H1 (cell line): Measurements from ENCODE around the gene GALNT7. TPM values are rescaled to one million over a fixed set of nuclear protein-coding genes. Genes with fewer than 3 reads are reported as not detected.

ENCODE experiments used
- CTCF ChIA-PET: fragments of 300-600 bp; sonication (Branson Sonifier 250); formaldehyde crosslinking; loops from one replicate; lab custom pipeline; 2021; ENCODE audit not compliant: partially characterized antibody; lab: Charles Lee
- POLR2A ChIA-PET: fragments of 300-600 bp; sonication (Branson Sonifier 250); formaldehyde crosslinking; loops from one replicate; lab custom pipeline; 2021; ENCODE audit warnings: inconsistent platforms; ENCODE audit not compliant: partially characterized antibody; lab: Charles Lee
- DNase-seq, 2 experiments: peaks; one replicate each; pipeline versions ENCODE4 v3.0.0 to v3.0.0-alpha.2; 2010 to 2022; ENCODE audit warnings: low spot score in 2 of 2, low read depth in 1 of 2, mixed read lengths in 1 of 2
- FAIRE-seq: peaks from 2 replicates; lab custom pipeline; 2011; peaks lifted over from hg19 to GRCh38; lab: Jason Lieb, UNC
- H2AFZ ChIP-seq: 2 replicates; pipeline ENCODE4 v1.8.1; 2012; ENCODE audit warnings: low read length, inconsistent platforms
- H2AK5ac ChIP-seq: 2 replicates; pipeline ENCODE4 v1.6.1; 2013; ENCODE audit warnings: low read depth, low read length
- H2BK120ac ChIP-seq: replicated peaks from 2 replicates; pipeline ENCODE3; 2013; ENCODE audit warnings: low read depth, low read length, inconsistent platforms
- H2BK12ac ChIP-seq: 2 replicates; pipeline ENCODE4 v1.6.1; 2013; ENCODE audit warnings: low read depth, low read length
- H2BK15ac ChIP-seq: 2 replicates; pipeline ENCODE4 v1.6.1; 2013; ENCODE audit warnings: low read length
- H2BK20ac ChIP-seq: 2 replicates; pipeline ENCODE4 v1.6.1; 2013; ENCODE audit warnings: low read length
- H2BK5ac ChIP-seq: 2 replicates; pipeline ENCODE4 v1.6.1; 2013; ENCODE audit warnings: low read depth, low read length
- H3K14ac ChIP-seq: 2 replicates; pipeline ENCODE4 v1.6.1; 2013; ENCODE audit warnings: inconsistent platforms; ENCODE audit not compliant: insufficient read length
- H3K18ac ChIP-seq: 2 replicates; pipeline ENCODE4 v1.6.1; 2013; ENCODE audit warnings: low read length; ENCODE audit errors: extremely low read depth
- H3K23ac ChIP-seq: 2 replicates; pipeline ENCODE4 v1.6.1; 2013; ENCODE audit warnings: inconsistent platforms; ENCODE audit not compliant: insufficient read length
- H3K23me2 ChIP-seq: 2 replicates; pipeline ENCODE4 v1.6.1; 2013; ENCODE audit warnings: low read depth, low read length
- H3K27ac ChIP-seq: 2 replicates; pipeline ENCODE4 v1.6.1; 2011; ENCODE audit warnings: low read depth, low read length, inconsistent platforms
- H3K27me3 ChIP-seq, 4 experiments: replicated peaks in 1 of 4; 1 replicate in 1 of 4; 2 replicates in 3 of 4; pipeline versions ENCODE4 v1.6.1 to v1.8.1; 2011 to 2013; ENCODE audit warnings: low read length in 3 of 4, mild to moderate bottlenecking in 3 of 4, inconsistent platforms in 2 of 4, mixed read lengths in 2 of 4, moderate library complexity in 1 of 4; ENCODE audit not compliant: control insufficient read depth in 3 of 4, insufficient read depth in 3 of 4; ENCODE audit errors: extremely low read depth in 1 of 4
- H3K36me3 ChIP-seq, 4 experiments: 2 replicates each; pipeline versions ENCODE4 v1.6.1 to v1.8.1; 2011 to 2013; ENCODE audit warnings: mild to moderate bottlenecking in 4 of 4, low read length in 3 of 4, moderate library complexity in 2 of 4, control low read depth in 1 of 4, inconsistent platforms in 1 of 4; ENCODE audit not compliant: insufficient read depth in 4 of 4, control insufficient read depth in 2 of 4
- H3K4ac ChIP-seq: replicated peaks from 2 replicates; pipeline ENCODE3; 2013; ENCODE audit warnings: low read length, low read depth, mixed read lengths, inconsistent platforms; ENCODE audit not compliant: insufficient read length
- H3K4me1 ChIP-seq, 4 experiments: replicated peaks in 1 of 4; 1 replicate in 1 of 4; 2 replicates in 3 of 4; pipeline versions ENCODE4 v1.6.1 to v1.8.1; 2011 to 2013; ENCODE audit warnings: low read length in 3 of 4, inconsistent platforms in 2 of 4, mixed read lengths in 1 of 4; ENCODE audit not compliant: insufficient read depth in 4 of 4, control insufficient read depth in 3 of 4
- H3K4me2 ChIP-seq, 2 experiments: 2 replicates each; pipeline versions ENCODE4 v1.6.1 to v1.8.1; 2011 to 2013; ENCODE audit warnings: low read depth in 2 of 2, low read length in 2 of 2, control low read depth in 1 of 2, inconsistent platforms in 1 of 2, mild to moderate bottlenecking in 1 of 2; ENCODE audit not compliant: insufficient read depth in 1 of 2
- H3K4me3 ChIP-seq, 4 experiments: fragments of 200-600, 300-600 bp in 1 of 4; sonication (generic), shearing (Covaris generic), sonication (Bioruptor Twin) in 1 of 4; 2 replicates each; pipeline versions ENCODE4 v1.5.1 to v1.8.1; 2011 to 2016; ENCODE audit warnings: low read length in 4 of 4, low read depth in 3 of 4, control low read depth in 2 of 4, inconsistent platforms in 2 of 4, mild to moderate bottlenecking in 2 of 4, mixed read lengths in 1 of 4, moderate library complexity in 1 of 4; ENCODE audit not compliant: insufficient read depth in 2 of 4; ENCODE audit errors: extremely low read depth in 1 of 4
- H3K56ac ChIP-seq: replicated peaks from 2 replicates; pipeline ENCODE3; 2013; ENCODE audit warnings: low read depth, mild to moderate bottlenecking, mixed read lengths, low read length, inconsistent platforms; ENCODE audit not compliant: insufficient read length
- H3K79me1 ChIP-seq: 2 replicates; pipeline ENCODE4 v1.6.1; 2013; ENCODE audit warnings: low read depth, low read length, control low read depth
- H3K79me2 ChIP-seq, 2 experiments: 2 replicates each; pipeline versions ENCODE4 v1.6.1 to v1.8.1; 2012 to 2013; ENCODE audit warnings: low read length in 2 of 2, mild to moderate bottlenecking in 2 of 2, inconsistent platforms in 1 of 2; ENCODE audit not compliant: insufficient read depth in 2 of 2, control insufficient read depth in 1 of 2
- H3K9ac ChIP-seq, 4 experiments: replicated peaks in 1 of 4; 1 replicate in 1 of 4; 2 replicates in 3 of 4; pipeline versions ENCODE4 v1.6.1 to v1.8.1; 2011 to 2013; ENCODE audit warnings: low read depth in 3 of 4, low read length in 3 of 4, control low read depth in 2 of 4, mild to moderate bottlenecking in 2 of 4, moderate library complexity in 2 of 4, inconsistent platforms in 1 of 4; ENCODE audit errors: extremely low read depth in 1 of 4
- H3K9me3 ChIP-seq, 2 experiments: 2 replicates each; pipeline versions ENCODE4 v1.6.1 to v1.8.1; 2012 to 2013; ENCODE audit warnings: mild to moderate bottlenecking in 2 of 2, moderate library complexity in 2 of 2, control low read depth in 1 of 2, inconsistent platforms in 1 of 2, low read depth in 1 of 2, low read length in 1 of 2, mixed read lengths in 1 of 2; ENCODE audit not compliant: insufficient read depth in 2 of 2
- H4K20me1 ChIP-seq, 2 experiments: replicated peaks in 1 of 2; 2 replicates each; pipeline versions ENCODE3 to v1.8.1; 2011 to 2013; ENCODE audit warnings: inconsistent platforms in 2 of 2, low read length in 2 of 2, mild to moderate bottlenecking in 1 of 2; ENCODE audit not compliant: insufficient read depth in 2 of 2, control insufficient read depth in 1 of 2
- H4K5ac ChIP-seq: 2 replicates; pipeline ENCODE4 v1.6.1; 2013; ENCODE audit warnings: low read length, low read depth, mixed read lengths, inconsistent platforms; ENCODE audit not compliant: insufficient read length
- H4K8ac ChIP-seq: 2 replicates; pipeline ENCODE4 v1.8.0; 2013; ENCODE audit warnings: mild to moderate bottlenecking, moderate library complexity, low read length, inconsistent platforms; ENCODE audit not compliant: insufficient read depth; ENCODE audit errors: extremely low read depth
- H4K91ac ChIP-seq: replicated peaks from 2 replicates; pipeline ENCODE3; 2013; ENCODE audit warnings: low read length, mixed read lengths, inconsistent platforms; ENCODE audit not compliant: insufficient read length
- CBX8 ChIP-seq: fragments of 300-800, 300-1000 bp; sonication (generic); IDR thresholded peaks from 2 replicates; pipeline ENCODE4 v1.7.1; 2016; ENCODE audit warnings: low read depth, low read length, borderline replicate concordance
- CEBPB ChIP-seq: IDR thresholded peaks from 2 replicates; pipeline ENCODE4 v1.6.1; 2012; ENCODE audit warnings: low read depth, low read length
- GABPA ChIP-seq: IDR thresholded peaks from 2 replicates; pipeline ENCODE4 v1.6.1; 2011; ENCODE audit warnings: mild to moderate bottlenecking, low read length, moderate library complexity, borderline replicate concordance; ENCODE audit not compliant: insufficient read depth
- HDAC6 ChIP-seq: IDR thresholded peaks from one replicate; pipeline ENCODE4 v1.7.1; 2012; ENCODE audit warnings: low read depth, mild to moderate bottlenecking, inconsistent platforms, low read length, moderate library complexity
- RBBP5 ChIP-seq: IDR thresholded peaks from 2 replicates; pipeline ENCODE4 v1.7.1; 2012; ENCODE audit warnings: low read depth, mild to moderate bottlenecking, inconsistent platforms, low read length, moderate library complexity, borderline replicate concordance
- RNF2 ChIP-seq: fragments of 200-900, 300-1000 bp; sonication (generic); IDR thresholded peaks from 2 replicates; pipeline ENCODE4 v1.7.1; 2016; ENCODE audit warnings: borderline replicate concordance, low read depth, mild to moderate bottlenecking, antibody characterized with exemption, low read length; ENCODE audit not compliant: poor library complexity, severe bottlenecking; ENCODE audit errors: missing control alignments
- SIN3A ChIP-seq, 2 experiments: IDR thresholded peaks in 1 of 2; conservative IDR thresholded peaks in 1 of 2; 2 replicates each; pipeline ENCODE4 v1.6.1; 2011 to 2012; ENCODE audit warnings: low read length in 2 of 2, improper control_type of control experiment in 1 of 2, low read depth in 1 of 2, mild to moderate bottlenecking in 1 of 2
- USF2 ChIP-seq: IDR thresholded peaks from 2 replicates; pipeline ENCODE4 v1.6.1; 2011; ENCODE audit warnings: low read length, improper control_type of control experiment
- WGBS, 2 experiments: shearing (Covaris generic) in 1 of 2; methylation state at CpG; one replicate each; pipeline versions ENCODE4 v1.1.6 to v1.1.7; 2013 to 2015; ENCODE audit warnings: low lambda C conversion rate in 2 of 2, mixed read lengths in 2 of 2, inconsistent platforms in 1 of 2, low coverage in 1 of 2, missing lambda C conversion rate in 1 of 2; ENCODE audit not compliant: insufficient replicate concordance in 2 of 2, insufficient coverage in 1 of 2, insufficient read length in 1 of 2; ENCODE audit errors: extremely low coverage in 1 of 2, missing lambda C conversion rate in 1 of 2; 5-methylcytosine and 5-hydroxymethylcytosine counted together
- polyA plus RNA-seq, 7 experiments: library from polyadenylated mRNA; depleted of rRNA in 3 of 7; stranded (reverse) in 5 of 7; unstranded in 2 of 7; fragments of >200 nt in 5 of 7; fragments of 200-250 nt in 2 of 7; gene quantifications; 1 replicate in 5 of 7; 2 replicates in 1 of 7; 4 replicates in 1 of 7; pipeline versions ENCODE4 v1.2.1 to v1.2.3, GENCODE V29; 2011 to 2013; ENCODE audit warnings: missing spikeins in 2 of 7, mixed read lengths in 2 of 7
- total RNA-seq: library from RNA; stranded (reverse); fragmentation: NEBNext Ultra II Directional; extraction: Animal tissue kit (Norgen Biotek cat#: 25700); gene quantifications from 2 replicates; pipeline ENCODE4 v1.2.1, GENCODE V29; 2021
- TF ChIP-seq, protein P1 (sequence below): IDR thresholded peaks from 2 replicates; pipeline ENCODE4 v1.6.1; 2012; ENCODE audit warnings: low read length, inconsistent platforms

The GALNT7 gene
- total and polyA plus RNA-seq, 2 of the 8 experiments (the other 6 are each of a cell fraction or from before 2014, with no cell fraction given) = 22.4 to 85.5 TPM

DNA sequence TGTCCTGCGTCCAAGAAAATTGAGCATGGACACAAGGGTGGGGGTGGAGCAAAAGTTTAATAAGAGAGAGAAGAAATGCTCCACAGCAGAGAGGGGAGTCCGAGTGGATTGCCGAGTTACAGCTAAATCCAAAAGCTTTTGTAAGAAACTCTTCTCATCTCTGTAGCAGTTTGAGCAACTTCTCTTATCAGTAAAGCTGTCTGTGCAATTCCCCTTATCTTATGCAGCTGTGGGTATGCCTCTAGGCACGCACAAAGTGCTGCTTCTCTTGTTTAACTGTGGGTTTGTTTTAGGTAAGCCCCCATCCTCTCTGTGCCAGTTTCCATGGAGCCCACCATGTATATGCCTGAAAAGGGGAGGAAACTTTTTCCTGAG lies 120.7 kb downstream of the GALNT7 start:
- ChIA-PET POLR2A (interaction anchor here (0.8 kb wide), 1 partner anchor 45 kb away, joined by 3 read pairs; the partner anchor contains the start of gene HMGB2), CTCF (interaction anchor here (0.6 to 5.4 kb wide), 14 partner anchors 9 to 276 kb away, joined by 3 to 33 read pairs (median 4); no protein-coding TSS in a partner anchor)
- Histone ChIP-seq H2AK5ac (no peak overlapping the region), H2AFZ (no peak overlapping the region), H3K23me2 (no peaks in the 10 kb centered on the region), H3K23ac (no peak overlapping the region), H4K91ac (no peak overlapping the region), H3K4me3 (no peak overlapping the region), H3K79me2 (peaks cover 0 to 36% of the 10 kb centered on the region in 2 experiments; a peak in 2 of 4 replicates), H3K4me2 (no peak overlapping the region), H3K27me3 (peaks cover 0 to 1% (median 0%) of the 10 kb centered on the region in 4 experiments; a peak in 1 of 7 replicates), H4K5ac (no peak overlapping the region), H3K79me1 (no peaks in the 10 kb centered on the region; the same call in 1 of the 2 replicates), H3K9ac (no peak overlapping the region), H2BK120ac (no peak overlapping the region), H3K4me1 (0 out of 7 replicates have a peak, but pooled peaks cover 0 to 1% (median 0%) of the 10 kb centered on the region in 4 experiments), H3K27ac (no peak overlapping the region), H3K56ac (no peak overlapping the region), H2BK20ac (no peak overlapping the region), H3K36me3 (peaks cover 0 to 25% (median 7%) of the 10 kb centered on the region in 4 experiments; a peak in 4 of 8 replicates), H2BK12ac (no peak overlapping the region), H4K20me1 (peaks cover 0 to 3% of the 10 kb centered on the region in 2 experiments), H2BK15ac (no peak overlapping the region), H3K14ac (no peak overlapping the region), H2BK5ac (no peak overlapping the region), H3K18ac (no peak overlapping the region), H4K8ac (no peak overlapping the region), H3K9me3 (peaks cover 23 to 27% of the 10 kb centered on the region in 2 experiments), H3K4ac (no peak overlapping the region)
- 88% methylated on average over 4 of the region's 4 CpGs; no CpG with 5 or more reads in 1 of the 2 experiments for WGBS, 2 experiments
- DNase-seq (no peak), FAIRE-seq (no peak)
- no peak for TF ChIP-seq GABPA
- TF ChIP-seq SIN3A (conservative IDR thresholded peaks at IDR 0.05 in 1 of 2, IDR thresholded peaks at IDR 0.05 in 1 of 2; ENCODE audit: low read depth in 1 of 2, low read length in 2 of 2) = no peak
- no peak for TF ChIP-seq CBX8
- TF ChIP-seq, protein P1, sequence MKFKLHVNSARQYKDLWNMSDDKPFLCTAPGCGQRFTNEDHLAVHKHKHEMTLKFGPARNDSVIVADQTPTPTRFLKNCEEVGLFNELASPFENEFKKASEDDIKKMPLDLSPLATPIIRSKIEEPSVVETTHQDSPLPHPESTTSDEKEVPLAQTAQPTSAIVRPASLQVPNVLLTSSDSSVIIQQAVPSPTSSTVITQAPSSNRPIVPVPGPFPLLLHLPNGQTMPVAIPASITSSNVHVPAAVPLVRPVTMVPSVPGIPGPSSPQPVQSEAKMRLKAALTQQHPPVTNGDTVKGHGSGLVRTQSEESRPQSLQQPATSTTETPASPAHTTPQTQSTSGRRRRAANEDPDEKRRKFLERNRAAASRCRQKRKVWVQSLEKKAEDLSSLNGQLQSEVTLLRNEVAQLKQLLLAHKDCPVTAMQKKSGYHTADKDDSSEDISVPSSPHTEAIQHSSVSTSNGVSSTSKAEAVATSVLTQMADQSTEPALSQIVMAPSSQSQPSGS = no peak
- TF ChIP-seq RNF2 = no peak
- TF ChIP-seq USF2 = no peak
- no peak for TF ChIP-seq CEBPB
- TF ChIP-seq HDAC6 = no peak
- no peak for TF ChIP-seq RBBP5
